Astrocyte (in vitro differentiated cells and primary cell): ENCODE results near the gene AK1.
"Not testable (repeated sequence)": the region's sequence is repeated elsewhere in the genome, so short reads cannot be mapped to it uniquely, and the experiment has no call there.

ENCODE experiments used
- CTCF ChIP-seq: IDR thresholded peaks from 2 replicates; pipeline ENCODE4 v1.5.1; 2011; ENCODE audit warnings: low read depth, mild to moderate bottlenecking, inconsistent platforms, low read length, moderate library complexity; ENCODE audit not compliant: insufficient read depth
- EZH2 ChIP-seq: IDR thresholded peaks from 2 replicates; pipeline ENCODE4 v1.6.1; 2012; ENCODE audit warnings: mild to moderate bottlenecking, low read length, inconsistent platforms; ENCODE audit not compliant: insufficient read depth

GRCh38 chr9:127881715-127882114 lies 4.2 kb upstream of the AK1 start:
- TF ChIP-seq CTCF, EZH2: not testable (repeated sequence)
